Measurements from ENCODE around the gene MVB12B.

MVB12B gene

DNA sequence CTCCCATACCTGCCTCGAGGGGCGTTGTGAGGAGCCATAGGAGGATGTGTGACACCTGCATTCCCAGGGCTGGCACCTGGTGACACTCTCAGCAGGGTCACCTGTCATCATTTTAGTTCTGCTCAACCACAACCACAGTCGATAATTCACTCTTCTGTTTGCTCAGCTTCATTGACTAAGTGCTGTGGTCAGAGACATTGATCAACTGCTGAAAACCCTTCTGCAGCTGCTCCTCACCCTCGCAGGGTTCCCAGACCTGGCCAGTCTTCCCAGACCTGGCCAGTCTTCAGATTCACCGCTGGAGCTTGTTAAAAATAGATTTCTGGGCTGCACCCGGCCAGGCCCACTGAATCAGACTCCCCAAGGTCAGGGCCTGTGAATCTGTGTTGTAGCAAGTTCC lies 92.8 kb downstream of the MVB12B start:
- TF ChIP-seq NFIC (IDR thresholded peaks at IDR 0.05): no peak
- no peak for TF ChIP-seq TAF1 (IDR thresholded peaks at IDR 0.05; ENCODE audit: low read depth)
- TF ChIP-seq EP300 (IDR thresholded peaks at IDR 0.05; ENCODE audit: borderline replicate concordance): peak; percentile 43; the same call in 1 of the 2 replicates
- TF ChIP-seq TEAD4 (IDR thresholded peaks at IDR 0.05): no peak
- peak; percentile 54 for TF ChIP-seq TCF12 (IDR thresholded peaks at IDR 0.05; ENCODE audit: low read depth)
- TF ChIP-seq CEBPB (IDR thresholded peaks at IDR 0.05): no peak
- TF ChIP-seq USF1 (IDR thresholded peaks at IDR 0.05): no peak
- no peak for TF ChIP-seq MAX (IDR thresholded peaks at IDR 0.05)
- no peak for TF ChIP-seq YY1 (IDR thresholded peaks at IDR 0.05; ENCODE audit: low read depth)

- TF ChIP-seq NFIC (IDR thresholded peaks at IDR 0.05): no peak
- no peak for TF ChIP-seq RAD21 (IDR thresholded peaks at IDR 0.05; ENCODE audit: low read depth)
- TF ChIP-seq MAX (IDR thresholded peaks at IDR 0.05): no peak
Measured at GRCh38 chr9:126420135-126420534, 93.5 kb downstream of the MVB12B start.

DNA sequence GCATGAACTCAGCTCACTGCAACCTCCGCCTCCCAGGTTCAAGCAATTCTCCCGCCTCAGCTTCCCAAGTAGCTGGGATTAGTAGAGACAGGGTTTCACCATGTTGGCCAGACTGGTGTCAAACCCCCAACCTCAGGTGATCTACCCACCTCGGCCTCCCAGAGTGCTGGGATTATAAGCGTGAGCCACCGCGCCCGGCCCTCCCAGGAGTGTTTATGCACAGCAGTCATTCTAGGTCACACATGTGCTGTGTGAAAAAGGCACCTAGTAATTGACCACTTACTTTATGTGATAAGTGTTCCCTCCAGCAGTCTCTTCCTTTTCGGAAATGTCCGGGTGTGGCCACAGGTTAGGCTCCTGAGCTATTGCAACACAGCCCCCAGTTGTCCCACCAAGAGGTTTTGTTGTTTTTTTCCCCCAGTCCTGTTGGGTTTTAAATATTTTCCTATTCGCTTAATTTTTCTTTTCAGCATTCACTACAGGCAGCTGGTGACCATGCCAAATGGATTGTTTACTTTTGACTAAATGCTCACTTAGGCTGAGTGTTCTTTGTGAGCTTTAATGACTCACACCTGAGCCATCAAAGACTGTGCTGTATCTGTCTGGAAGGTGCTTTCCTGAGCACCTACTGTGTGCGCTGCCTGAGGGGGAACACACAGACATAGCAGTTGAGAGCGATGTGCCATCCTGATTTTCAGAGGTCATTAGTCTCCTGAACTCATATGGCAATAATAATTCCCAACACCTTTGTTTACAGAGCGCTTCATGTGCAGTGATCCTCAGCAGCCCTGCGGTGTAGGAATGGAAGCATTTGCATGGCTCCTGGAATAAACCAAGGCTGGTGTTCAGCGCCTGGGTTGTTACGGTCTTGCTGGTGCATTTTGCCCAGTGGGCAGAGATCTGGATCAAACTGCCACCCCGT lies 94.3 kb downstream of the MVB12B start:
- TF ChIP-seq YY1 (IDR thresholded peaks at IDR 0.05; ENCODE audit: low read depth) (no peak), TCF12 (IDR thresholded peaks at IDR 0.05; ENCODE audit: low read depth) (peak; percentile 74), TAF1 (IDR thresholded peaks at IDR 0.05; ENCODE audit: low read depth) (no peak), RAD21 (IDR thresholded peaks at IDR 0.05; ENCODE audit: low read depth) (no peak), MAX (IDR thresholded peaks at IDR 0.05) (no peak), ZBTB7A (IDR thresholded peaks at IDR 0.05; ENCODE audit: low read depth) (no peak), EP300 (IDR thresholded peaks at IDR 0.05; ENCODE audit: borderline replicate concordance) (peak; percentile 60; the same call in 1 of the 2 replicates), FOXM1 (IDR thresholded peaks at IDR 0.05; ENCODE audit: borderline replicate concordance, low read depth) (peak; percentile 18; the same call in 1 of the 2 replicates), CREB1 (IDR thresholded peaks at IDR 0.05; ENCODE audit: low read depth) (no peak), TEAD4 (IDR thresholded peaks at IDR 0.05) (no peak; the same call in 1 of the 2 replicates), NFIC (IDR thresholded peaks at IDR 0.05) (peak; percentile 80), CEBPB (IDR thresholded peaks at IDR 0.05) (peak; percentile 68)

DNA sequence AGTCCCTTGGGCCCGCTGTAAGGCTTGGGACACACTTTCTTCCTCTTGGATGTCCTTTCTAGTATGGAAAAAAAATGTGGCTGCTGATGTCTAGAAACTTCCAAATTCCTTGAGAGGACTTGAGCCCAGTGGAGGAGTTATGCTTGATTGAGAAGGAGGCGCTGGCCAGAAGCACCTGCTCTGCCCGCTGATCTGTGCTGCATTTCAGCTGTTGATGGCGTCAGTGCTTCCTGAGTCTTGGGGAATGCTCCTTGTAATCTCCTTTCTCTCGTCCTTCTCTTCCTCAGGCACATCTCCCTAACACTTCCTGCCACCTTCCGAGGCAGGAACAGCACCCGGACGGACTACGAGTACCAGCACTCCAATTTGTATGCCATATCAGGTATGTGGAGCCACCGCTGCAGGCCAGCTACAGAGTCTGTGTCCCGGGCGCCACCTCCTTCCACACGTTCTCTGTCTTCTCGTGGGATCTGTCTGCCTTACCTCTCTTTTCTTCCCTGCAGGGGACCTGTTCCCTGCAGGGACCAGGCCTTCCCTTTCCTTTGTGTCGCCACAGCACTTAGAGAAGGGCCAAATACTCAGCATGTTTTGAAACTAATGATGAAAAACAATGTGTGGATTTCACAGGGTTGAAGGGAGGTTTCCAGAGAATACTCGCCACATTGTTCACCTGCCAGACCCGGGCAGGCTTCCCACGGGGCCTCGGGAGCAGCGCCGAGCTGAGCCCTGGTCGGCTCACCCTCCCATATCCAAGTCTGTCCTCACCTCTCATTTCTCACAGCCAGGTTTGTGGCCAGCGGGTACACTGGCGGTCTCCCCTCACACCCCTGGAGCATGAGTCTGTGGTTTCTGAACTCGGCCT lies 95.2 kb downstream of the MVB12B start:
- TF ChIP-seq NFIC (IDR thresholded peaks at IDR 0.05) (peak; percentile 83), MAX (IDR thresholded peaks at IDR 0.05) (no peak; the same call in 1 of the 2 replicates), TEAD4 (IDR thresholded peaks at IDR 0.05) (peak; percentile 57; the same call in 1 of the 2 replicates), EP300 (IDR thresholded peaks at IDR 0.05; ENCODE audit: borderline replicate concordance) (peak; percentile 74; the same call in 1 of the 2 replicates), YY1 (IDR thresholded peaks at IDR 0.05; ENCODE audit: low read depth) (0 out of 2 replicates have a peak, but pooled peaks have one; percentile 27), ZBTB7A (IDR thresholded peaks at IDR 0.05; ENCODE audit: low read depth) (no peak), CEBPB (IDR thresholded peaks at IDR 0.05) (peak; percentile 67), FOXM1 (IDR thresholded peaks at IDR 0.05; ENCODE audit: borderline replicate concordance, low read depth) (no peak), TCF12 (IDR thresholded peaks at IDR 0.05; ENCODE audit: low read depth) (peak; percentile 85; the same call in 1 of the 2 replicates)

- no peak for TF ChIP-seq RAD21 (IDR thresholded peaks at IDR 0.05; ENCODE audit: low read depth)
- TF ChIP-seq FOXM1 (IDR thresholded peaks at IDR 0.05; ENCODE audit: borderline replicate concordance, low read depth): no peak
- TF ChIP-seq CREB1 (IDR thresholded peaks at IDR 0.05; ENCODE audit: low read depth): no peak
- no peak for TF ChIP-seq NFIC (IDR thresholded peaks at IDR 0.05)
- TF ChIP-seq USF1 (IDR thresholded peaks at IDR 0.05): no peak
- no peak for TF ChIP-seq ZBTB7A (IDR thresholded peaks at IDR 0.05; ENCODE audit: low read depth)
- no peak for TF ChIP-seq CEBPB (IDR thresholded peaks at IDR 0.05)
- TF ChIP-seq TEAD4 (IDR thresholded peaks at IDR 0.05): no peak
- no peak for TF ChIP-seq YY1 (IDR thresholded peaks at IDR 0.05; ENCODE audit: low read depth)
- TF ChIP-seq TAF1 (IDR thresholded peaks at IDR 0.05; ENCODE audit: low read depth): no peak
- TF ChIP-seq TCF12 (IDR thresholded peaks at IDR 0.05; ENCODE audit: low read depth): no peak
- TF ChIP-seq EGR1 (IDR thresholded peaks at IDR 0.05): no peak
- TF ChIP-seq, protein P1, sequence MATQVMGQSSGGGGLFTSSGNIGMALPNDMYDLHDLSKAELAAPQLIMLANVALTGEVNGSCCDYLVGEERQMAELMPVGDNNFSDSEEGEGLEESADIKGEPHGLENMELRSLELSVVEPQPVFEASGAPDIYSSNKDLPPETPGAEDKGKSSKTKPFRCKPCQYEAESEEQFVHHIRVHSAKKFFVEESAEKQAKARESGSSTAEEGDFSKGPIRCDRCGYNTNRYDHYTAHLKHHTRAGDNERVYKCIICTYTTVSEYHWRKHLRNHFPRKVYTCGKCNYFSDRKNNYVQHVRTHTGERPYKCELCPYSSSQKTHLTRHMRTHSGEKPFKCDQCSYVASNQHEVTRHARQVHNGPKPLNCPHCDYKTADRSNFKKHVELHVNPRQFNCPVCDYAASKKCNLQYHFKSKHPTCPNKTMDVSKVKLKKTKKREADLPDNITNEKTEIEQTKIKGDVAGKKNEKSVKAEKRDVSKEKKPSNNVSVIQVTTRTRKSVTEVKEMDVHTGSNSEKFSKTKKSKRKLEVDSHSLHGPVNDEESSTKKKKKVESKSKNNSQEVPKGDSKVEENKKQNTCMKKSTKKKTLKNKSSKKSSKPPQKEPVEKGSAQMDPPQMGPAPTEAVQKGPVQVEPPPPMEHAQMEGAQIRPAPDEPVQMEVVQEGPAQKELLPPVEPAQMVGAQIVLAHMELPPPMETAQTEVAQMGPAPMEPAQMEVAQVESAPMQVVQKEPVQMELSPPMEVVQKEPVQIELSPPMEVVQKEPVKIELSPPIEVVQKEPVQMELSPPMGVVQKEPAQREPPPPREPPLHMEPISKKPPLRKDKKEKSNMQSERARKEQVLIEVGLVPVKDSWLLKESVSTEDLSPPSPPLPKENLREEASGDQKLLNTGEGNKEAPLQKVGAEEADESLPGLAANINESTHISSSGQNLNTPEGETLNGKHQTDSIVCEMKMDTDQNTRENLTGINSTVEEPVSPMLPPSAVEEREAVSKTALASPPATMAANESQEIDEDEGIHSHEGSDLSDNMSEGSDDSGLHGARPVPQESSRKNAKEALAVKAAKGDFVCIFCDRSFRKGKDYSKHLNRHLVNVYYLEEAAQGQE (IDR thresholded peaks at IDR 0.05; ENCODE audit: low read depth): no peak
Measured at GRCh38 chr9:126423142-126423915, 96.7 kb downstream of the MVB12B start.

Measured in Ishikawa (cell line).